Astrocyte (in vitro differentiated cells and primary cell): Measurements from ENCODE around the gene GSAP.

Experiments used
- EZH2 ChIP-seq: IDR thresholded peaks from 2 replicates; pipeline ENCODE4 v1.6.1; 2012; ENCODE audit warnings: mild to moderate bottlenecking, low read length, inconsistent platforms; ENCODE audit not compliant: insufficient read depth
- TF ChIP-seq, protein P1 (sequence below): IDR thresholded peaks from 2 replicates; pipeline ENCODE4 v1.5.1; 2011; ENCODE audit warnings: low read depth, mild to moderate bottlenecking, inconsistent platforms, low read length, moderate library complexity; ENCODE audit not compliant: insufficient read depth

DNA sequence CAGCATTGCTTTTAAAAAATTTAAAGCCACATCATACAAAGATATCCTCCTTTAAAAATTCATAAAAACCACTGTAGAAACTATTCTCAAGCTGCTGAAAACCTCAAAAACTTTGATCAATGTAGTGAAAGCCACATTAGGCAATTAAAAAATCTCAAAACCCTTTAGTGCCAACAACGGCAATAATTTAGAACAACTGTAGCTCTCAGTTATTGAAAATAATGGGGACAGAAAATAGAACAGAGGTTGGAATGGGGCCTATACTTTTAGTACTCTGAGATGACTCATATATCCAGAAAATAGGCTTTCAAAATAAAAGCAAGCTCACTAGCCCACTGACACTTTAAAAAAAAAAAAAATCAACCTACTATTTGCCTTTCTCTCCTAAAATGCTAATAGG is 87.5 kb downstream of the GSAP start:
- TF ChIP-seq, protein P1, sequence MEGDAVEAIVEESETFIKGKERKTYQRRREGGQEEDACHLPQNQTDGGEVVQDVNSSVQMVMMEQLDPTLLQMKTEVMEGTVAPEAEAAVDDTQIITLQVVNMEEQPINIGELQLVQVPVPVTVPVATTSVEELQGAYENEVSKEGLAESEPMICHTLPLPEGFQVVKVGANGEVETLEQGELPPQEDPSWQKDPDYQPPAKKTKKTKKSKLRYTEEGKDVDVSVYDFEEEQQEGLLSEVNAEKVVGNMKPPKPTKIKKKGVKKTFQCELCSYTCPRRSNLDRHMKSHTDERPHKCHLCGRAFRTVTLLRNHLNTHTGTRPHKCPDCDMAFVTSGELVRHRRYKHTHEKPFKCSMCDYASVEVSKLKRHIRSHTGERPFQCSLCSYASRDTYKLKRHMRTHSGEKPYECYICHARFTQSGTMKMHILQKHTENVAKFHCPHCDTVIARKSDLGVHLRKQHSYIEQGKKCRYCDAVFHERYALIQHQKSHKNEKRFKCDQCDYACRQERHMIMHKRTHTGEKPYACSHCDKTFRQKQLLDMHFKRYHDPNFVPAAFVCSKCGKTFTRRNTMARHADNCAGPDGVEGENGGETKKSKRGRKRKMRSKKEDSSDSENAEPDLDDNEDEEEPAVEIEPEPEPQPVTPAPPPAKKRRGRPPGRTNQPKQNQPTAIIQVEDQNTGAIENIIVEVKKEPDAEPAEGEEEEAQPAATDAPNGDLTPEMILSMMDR = no peak
- TF ChIP-seq EZH2 = no peak
